Muscle of arm (tissue), 12 donors: Measurements from ENCODE around the gene CRYL1. TPM values are rescaled to one million over a fixed set of nuclear protein-coding genes. Genes with fewer than 3 reads are reported as not detected.

Experiments used
- DNase-seq: peaks from one replicate; pipeline ENCODE4 v3.0.0-alpha.2; 2013
- polyA plus RNA-seq, 12 donors: library from polyadenylated mRNA; unstranded; fragments of 120-200 nt; gene quantifications; one replicate each; pipeline ENCODE4 v1.2.1, GENCODE V29; 2013; ENCODE audit not compliant: insufficient read length in 12 of 12

CRYL1 gene
- polyA plus RNA-seq, 12 donors, result 20.7 to 33.5 (median 25.2) TPM; not detected in 1

DNA sequence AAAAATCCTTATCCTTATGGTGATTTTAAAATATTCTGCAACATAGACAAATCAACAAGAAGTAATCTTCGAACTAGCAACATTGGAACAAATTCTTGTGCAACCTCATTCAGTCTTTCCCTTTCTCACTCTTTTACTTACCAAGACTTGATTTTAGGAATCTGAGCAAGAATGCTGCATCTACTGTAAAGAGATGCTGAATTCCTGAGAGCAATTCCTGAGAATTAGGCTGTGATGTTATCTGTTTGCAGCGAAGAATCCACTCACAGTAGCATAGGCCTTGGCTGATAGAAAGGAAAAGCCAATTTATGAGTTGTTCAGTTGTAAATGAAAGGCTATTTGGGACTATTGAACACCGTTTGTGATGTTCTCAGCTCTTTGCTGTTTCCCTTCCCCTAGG lies 144.3 kb downstream of the CRYL1 start:
- DNase-seq, result no peak

DNA sequence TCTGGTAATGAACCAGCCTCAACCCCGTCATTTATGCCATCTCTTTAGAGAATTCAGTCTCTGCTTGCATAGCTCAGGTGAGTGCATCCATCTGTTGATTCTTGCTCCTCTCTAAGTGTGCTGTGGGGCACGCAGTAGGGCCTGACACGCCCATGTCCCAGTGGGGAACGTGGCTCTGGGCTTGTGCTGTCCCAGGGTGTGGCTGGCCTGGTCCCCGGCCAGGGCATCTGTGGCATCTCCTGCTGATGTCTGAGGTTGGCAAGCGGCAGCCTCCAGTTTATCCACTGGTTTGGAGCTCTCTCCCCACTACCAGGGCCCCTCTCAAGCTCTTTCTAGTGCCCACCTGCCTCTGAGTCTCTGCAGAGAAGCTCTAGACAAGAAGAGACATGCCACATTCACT lies 146.9 kb downstream of the CRYL1 start:
- no peak for DNase-seq

DNA sequence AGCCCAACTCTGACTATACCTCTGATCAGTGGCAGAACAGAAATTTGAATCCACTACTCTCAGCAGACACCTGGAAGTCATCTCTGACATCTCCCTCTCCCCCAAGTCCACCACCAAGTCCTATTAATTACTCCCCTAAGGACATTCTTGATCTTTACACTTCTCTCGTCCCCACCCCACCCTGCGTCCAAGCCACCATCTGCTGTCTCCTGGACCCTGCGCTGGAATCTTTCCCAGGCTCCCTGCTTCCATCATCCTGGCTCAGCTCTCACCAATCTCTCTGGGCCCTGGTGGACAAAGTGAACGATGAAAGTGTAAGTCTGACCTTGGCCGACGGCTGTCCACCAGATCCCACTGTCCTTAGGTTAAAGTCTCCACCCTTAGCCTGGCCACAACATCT lies 147.9 kb downstream of the CRYL1 start:
- DNase-seq, result no peak

DNA sequence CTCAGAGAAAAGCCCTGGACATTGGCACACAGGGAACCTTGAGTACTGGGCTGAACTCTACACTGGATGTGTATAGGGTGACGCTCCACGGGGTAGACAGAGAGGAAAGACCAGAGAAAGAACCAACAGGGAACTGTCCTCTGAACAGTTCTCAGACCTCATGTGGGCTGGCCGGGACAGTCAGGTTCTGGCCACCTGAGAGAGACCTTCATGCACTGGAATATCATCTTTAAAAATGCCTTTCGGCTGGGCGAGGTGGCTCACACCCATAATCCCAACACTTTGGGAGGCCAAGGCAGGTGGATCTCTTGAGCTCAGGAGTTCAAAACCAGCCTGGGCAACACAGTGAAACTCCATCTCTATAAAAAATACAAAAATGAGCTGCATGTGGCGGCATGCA lies 149.8 kb downstream of the CRYL1 start:
- DNase-seq, result no peak

DNA sequence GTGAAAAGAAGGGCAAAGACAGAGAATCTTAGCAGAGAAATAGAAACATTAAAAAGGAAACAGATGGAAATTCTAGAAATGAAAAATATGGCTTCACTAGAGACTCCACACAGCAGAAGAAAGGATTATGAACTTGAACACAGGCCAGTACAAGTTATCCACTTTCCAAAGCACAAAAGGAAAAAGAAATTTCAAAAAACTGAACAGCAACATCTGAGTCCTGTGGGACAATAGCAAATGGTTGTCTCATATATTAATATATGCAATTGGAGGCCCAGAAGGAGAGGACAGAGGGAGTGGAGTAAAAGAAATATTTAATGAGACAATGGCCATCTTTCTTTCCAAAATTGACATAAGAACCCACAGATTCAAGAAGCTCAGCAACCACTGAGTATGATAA lies 151.8 kb downstream of the CRYL1 start:
- peak; percentile 54 for DNase-seq

DNA sequence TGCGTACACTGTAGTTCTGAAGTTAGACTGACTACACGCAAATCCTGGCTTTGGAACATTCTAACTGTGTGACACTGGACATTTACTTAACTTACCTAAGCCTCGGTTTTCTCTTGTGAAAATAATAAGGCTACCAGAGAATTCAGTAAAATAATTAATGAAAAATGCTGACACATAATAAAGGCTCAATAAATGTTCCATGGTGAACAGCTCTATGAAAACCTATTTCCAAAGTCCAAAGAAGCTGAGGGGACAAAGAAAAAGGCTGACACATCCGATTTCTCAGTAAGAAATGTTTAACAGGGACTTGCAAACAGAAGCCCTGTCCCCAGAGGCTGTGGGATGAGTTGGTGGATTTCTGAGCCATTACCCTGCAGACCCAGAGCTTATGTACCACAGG lies 153.8 kb downstream of the CRYL1 start:
- DNase-seq, result no peak

DNA sequence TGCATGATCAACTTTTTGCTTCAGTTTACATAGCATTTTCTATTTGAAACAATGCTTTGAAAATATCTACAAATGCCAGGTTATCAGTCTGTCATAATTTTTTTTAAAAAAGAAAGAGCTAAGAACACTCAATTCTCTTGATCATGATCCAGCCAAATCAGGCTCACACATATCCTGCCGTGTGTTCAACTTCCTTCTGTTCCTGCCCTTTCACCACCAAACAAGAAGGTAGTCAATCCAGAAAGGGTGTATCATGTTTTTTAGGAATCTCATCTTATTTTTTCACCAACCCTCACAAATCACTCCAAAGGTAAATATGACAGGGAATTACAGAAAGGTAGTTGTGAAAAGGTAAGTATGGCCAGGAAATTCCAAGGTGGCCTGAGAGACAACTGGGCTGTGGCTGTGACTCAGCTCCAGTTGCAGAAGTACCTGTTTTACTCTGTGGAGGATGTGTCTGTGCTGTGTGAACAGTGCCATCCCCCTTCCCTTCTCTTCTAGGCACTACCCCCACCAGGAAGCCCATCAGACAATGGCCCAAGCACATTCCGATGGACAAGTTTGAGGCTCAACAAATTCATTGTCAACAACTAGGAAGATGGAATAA lies 154.7 kb downstream of the CRYL1 start:
- DNase-seq, result no peak

DNA sequence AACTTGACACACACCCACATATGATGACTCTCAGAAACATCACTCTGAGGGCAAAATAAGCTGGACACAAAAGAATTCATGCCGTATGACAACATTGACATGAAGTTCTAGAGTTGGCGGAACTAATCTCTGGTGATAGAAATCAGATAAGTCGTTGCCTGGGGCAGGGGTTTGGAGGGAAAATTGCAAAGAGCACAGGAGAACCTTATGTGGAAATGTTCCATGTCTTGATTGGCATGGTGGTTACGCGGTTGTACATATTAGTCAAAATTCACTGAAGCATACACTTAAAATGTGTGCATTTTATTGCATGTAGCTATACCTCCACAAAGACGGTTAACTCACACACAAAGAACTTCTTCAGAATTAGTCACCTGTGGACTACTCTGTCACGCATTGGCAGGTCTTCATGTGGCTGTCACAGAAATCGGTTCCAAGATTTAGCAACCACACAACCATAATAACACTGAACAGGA lies 155.7 kb downstream of the CRYL1 start:
- no peak for DNase-seq

DNA sequence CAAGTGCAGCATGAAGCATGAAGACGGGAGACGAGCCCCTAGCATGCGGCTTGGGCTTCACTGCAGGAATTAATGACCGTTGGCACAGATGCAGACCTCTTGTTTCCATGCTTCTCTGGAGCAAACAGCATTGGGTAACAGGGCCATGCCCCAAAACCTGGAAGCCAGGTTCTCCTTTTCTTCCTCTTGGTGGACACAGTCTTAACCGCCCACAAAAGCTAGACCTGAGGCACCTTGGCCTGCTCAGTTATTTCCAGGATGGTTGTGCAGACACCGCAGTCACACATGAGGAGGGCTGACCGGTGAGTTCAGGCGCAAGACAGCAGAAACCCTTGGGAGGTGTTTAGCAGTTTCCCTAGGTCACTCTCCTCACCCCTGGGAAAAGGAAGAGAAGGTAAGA lies 159.6 kb downstream of the CRYL1 start:
- no peak for DNase-seq

DNA sequence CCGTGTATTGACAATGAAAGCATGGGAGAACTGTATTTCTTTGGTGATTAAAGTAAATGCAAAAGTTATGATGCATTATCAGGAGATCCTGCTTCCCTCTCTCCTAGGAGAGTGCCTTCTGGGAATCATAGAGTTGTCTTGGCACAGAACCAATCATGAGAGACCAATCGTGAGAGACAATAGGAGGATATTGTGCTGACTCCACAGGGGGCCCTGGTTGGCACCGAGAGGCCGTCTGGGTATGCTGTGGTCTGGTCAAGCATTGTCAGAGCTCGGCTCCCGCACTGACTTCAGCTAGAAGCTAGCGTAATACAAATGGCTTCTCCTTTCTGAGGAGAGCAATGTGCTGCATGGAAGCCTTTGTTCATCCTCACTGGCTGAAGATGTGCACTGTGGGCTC lies 162.1 kb downstream of the CRYL1 start:
- no peak for DNase-seq

DNA sequence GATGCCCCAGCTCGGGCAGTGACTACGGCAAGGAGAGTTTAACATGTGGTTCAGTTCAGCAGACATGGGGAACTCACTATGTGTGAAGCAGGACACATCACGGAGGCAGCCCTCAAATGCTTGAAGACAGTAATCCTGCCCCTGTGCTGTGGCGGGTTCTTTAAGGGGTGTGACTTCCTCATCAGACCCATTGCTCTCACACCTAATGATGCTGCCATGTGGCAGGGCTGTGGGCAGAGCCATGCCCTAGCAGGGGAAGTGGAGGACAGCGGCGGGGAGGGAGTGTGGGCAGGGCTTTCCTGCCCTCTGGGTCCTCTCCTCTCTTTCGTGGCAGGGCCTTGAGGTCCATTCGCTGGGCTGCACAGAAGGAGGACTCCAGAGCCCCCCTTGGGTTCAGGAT lies 162.5 kb downstream of the CRYL1 start:
- no peak for DNase-seq

DNA sequence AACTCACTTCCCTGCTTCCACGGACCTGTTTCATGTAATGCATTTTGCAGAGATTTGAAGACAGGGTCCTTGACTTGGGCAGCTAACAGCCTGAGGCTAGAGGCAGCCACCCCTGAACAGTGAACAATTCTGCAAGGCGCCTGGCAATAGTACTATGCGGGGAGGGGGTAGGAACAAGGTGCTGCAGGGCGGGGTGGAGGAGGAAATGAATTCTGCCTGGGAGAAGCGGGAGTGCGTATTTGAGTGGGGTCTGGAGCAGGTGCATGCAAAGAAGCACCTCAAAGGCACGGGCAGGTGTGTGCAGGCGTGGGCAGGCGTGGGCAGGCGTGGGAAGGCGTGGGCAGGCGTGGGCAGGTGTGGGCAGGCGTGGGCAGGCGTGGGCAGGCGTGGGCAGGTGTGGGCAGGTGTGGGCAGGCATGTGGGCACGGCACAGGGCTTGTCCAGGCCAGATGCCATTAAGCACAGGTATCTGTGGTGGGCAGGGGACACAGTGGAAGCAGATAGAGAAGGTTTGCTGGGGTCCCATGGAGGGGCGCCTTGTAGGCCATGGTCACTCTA lies 163.1 kb downstream of the CRYL1 start:
- DNase-seq, result no peak

DNA sequence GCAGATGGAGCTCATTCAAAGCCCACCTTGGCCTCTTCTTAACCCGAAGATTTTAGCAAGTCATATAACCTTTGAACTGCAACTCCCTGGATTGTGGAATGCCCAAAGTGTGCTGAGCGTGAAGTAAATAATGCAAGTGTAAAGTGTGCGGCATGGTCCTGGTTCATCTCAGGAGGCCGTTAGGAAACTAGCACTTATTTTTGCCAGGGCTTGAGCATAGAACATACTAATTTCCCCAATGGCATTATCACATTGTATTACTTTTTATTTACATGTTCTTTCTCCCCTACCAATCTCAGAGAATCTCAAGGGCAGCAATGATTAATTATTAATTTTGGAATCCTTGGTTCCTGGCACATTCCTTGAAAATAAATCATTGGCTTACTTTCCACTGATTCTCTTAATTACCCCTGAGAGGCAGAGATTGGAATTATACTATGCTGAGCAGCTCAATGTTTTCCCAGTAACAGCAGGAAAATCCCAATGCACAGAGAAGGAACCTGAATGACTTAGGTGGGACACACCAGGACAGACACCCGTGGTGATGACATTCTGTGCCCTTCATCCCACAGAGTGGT lies 164.7 kb downstream of the CRYL1 start:
- DNase-seq, result no peak

DNA sequence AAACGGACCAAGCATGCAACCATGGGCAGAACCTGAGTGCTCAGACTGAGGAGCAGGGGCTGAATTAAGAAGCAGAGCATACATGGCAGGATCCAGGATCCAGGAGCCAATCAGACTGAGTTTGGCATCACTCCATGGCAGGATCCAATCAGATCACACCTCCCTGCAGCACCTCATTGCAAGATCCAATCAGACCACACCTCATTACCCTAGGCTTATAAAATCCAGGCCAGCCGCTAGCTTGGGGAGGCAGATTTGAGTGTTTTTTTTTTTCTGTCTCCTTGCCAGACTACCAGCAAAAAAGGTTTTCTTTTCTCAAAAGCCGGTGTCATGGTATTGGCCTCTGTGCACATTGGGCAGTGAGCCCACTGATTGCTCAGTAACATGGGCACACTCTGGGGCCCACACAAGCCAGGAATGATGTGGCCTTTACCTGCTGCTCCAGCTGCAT lies 165.6 kb downstream of the CRYL1 start:
- no peak for DNase-seq

DNA sequence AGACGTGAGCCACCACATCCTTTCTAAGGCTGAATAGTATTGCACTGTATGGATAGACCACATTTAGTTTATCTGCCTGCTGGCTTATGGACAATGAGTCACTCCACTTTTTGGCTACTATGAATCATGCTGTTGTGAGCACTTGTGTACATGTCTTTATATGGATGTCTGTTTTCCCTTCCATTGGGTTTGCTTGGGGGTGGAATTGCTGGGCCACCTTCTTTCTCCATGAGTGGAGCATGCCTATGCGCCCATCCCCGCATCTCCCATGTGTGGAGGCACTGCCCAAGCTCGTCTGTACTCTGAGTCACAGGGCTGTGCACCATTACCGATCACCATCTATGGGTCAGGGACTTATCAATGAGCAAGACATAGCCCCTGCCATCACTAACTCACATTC lies 166.3 kb downstream of the CRYL1 start:
- no peak for DNase-seq

DNA sequence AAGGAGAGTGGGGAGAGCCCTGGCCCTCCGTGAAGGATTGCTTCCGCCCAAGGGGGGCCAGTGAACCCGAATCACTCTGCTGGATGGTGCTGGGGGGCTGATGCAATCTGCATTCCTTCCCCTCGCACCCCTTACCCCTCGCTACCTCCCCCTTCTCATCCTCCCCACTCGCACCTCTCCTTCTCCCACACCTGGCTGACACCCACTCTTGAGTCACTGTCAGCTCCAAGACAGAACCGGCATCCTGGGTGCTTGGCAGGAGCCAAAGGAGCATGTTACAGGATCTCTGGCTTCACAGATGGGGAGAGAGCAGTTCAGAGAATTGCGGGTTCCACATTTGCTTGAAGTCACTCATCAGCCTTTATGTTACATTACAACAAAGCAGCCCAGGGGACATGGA lies 167.6 kb downstream of the CRYL1 start:
- DNase-seq, result no peak

DNA sequence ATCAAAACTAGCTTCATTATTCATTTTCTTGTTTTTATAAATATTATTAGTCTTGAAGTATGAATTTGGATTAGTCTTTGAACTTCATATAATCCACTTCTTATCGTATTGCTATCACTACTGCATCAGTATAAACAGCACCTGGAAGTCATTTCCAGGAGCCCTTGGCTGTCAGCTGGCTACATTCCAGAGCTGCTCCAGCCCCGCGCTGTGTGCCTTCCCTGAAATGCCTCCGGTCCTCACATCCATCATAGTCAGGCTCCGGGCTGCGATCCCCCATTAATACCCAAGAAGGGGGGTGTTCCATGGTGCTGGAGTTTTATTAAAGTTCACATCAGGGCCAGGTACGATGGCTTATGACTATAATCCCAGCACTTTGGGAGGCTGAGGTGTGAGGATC lies 169.2 kb downstream of the CRYL1 start:
- no peak for DNase-seq

DNA sequence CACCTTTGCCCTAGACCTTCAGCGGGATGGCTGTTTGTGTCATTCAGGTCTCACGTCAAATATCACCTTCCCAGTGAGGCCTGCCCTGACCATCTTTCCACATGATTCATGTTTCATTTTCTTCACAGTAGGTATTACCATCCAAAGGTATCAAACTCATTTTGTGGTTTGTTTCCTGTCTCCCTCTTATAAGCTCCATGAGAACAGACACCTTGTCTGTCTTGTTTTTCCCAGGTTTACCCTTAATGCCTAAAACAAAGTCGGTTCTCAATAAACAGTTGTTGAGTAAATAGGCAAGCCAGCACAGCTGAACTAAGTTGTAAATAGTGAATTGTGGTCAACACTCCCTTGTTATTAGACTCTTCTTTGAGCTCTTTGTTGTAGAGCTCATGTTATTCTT lies 170.9 kb downstream of the CRYL1 start:
- DNase-seq, result no peak

DNA sequence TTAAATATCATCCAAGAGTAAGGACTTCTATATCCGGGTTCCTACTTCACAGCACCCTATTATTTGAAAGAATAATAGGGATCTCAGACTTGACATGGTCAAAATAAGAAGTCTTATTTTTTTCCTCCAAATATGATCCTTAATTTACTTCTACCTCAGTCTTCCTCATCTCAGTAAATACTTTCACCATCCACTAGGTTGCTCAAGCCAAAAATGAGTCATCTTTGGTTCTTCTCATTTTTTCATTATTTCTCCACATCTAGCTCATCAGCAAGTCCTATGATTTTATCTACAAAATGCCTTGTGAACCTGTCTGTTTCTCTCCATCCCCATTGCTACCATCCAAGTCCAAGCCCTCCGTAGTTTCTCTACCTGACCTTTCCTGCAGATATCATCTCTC lies 171.7 kb downstream of the CRYL1 start:
- DNase-seq, result no peak
